Measurements from ENCODE around the gene ANKLE2.
"Not testable (repeated sequence)": the region's sequence is repeated elsewhere in the genome, so short reads cannot be mapped to it uniquely, and the experiment has no call there.

The ANKLE2 gene

GRCh38 chr12:132695431-132695830, 66.2 kb downstream of the ANKLE2 start:
- no peak for TF ChIP-seq CTCF (IDR thresholded peaks at IDR 0.05; ENCODE audit: low read depth, low read length)
- no peak for TF ChIP-seq EZH2phosphoT487 (IDR thresholded peaks at IDR 0.05; ENCODE audit: low read depth)
- Histone ChIP-seq H2AFZ (ENCODE audit: low read depth, low read length) (no peak overlapping the region), H3K27me3 (ENCODE audit: low read depth, low read length) (no peaks in the 10 kb centered on the region), H3K27ac (ENCODE audit: low read length) (no peak overlapping the region), H3K79me2 (ENCODE audit: low read length) (no peaks in the 10 kb centered on the region), H3K4me2 (ENCODE audit: low read length) (no peak overlapping the region), H4K20me1 (ENCODE audit: insufficient read depth, low read length) (no peaks in the 10 kb centered on the region), H3K4me3 (ENCODE audit: low read length) (no peak overlapping the region), H3K9ac (ENCODE audit: low read length) (no peak overlapping the region), H3K4me1 (ENCODE audit: low read length) (no peaks in the 10 kb centered on the region), H3K36me3 (replicated peaks; ENCODE audit: low read depth, low read length) (peaks cover 21% of the 10 kb centered on the region), H3K9me3 (ENCODE audit: insufficient read depth, low read length) (no peaks in the 10 kb centered on the region)

GRCh38 chr12:132694888-132695287, 66.7 kb downstream of the ANKLE2 start:
- H4K20me1 ChIP-seq (ENCODE audit: insufficient read depth, low read length); H3K79me2 ChIP-seq (ENCODE audit: low read length); H3K27me3 ChIP-seq (ENCODE audit: low read depth, low read length); H3K4me1 ChIP-seq (ENCODE audit: low read length); H3K27ac ChIP-seq (ENCODE audit: low read length); H3K4me3 ChIP-seq (ENCODE audit: low read length); H3K4me2 ChIP-seq (ENCODE audit: low read length); H3K9ac ChIP-seq (ENCODE audit: low read length); H3K9me3 ChIP-seq (ENCODE audit: insufficient read depth, low read length); H2AFZ ChIP-seq (ENCODE audit: low read depth, low read length): not testable (repeated sequence)
- H3K36me3 ChIP-seq (replicated peaks; ENCODE audit: low read depth, low read length) = peaks cover 19% of the 10 kb centered on the region

GRCh38 chr12:132692030-132692429, 69.6 kb downstream of the ANKLE2 start:
- not testable (repeated sequence) for H3K9ac ChIP-seq (ENCODE audit: low read length); H4K20me1 ChIP-seq (ENCODE audit: insufficient read depth, low read length); H2AFZ ChIP-seq (ENCODE audit: low read depth, low read length); H3K27ac ChIP-seq (ENCODE audit: low read length); H3K4me2 ChIP-seq (ENCODE audit: low read length); H3K4me3 ChIP-seq (ENCODE audit: low read length); H3K4me1 ChIP-seq (ENCODE audit: low read length); H3K27me3 ChIP-seq (ENCODE audit: low read depth, low read length); H3K9me3 ChIP-seq (ENCODE audit: insufficient read depth, low read length)
- Histone ChIP-seq H3K79me2 (ENCODE audit: low read length) (peaks cover 21% of the 10 kb centered on the region), H3K36me3 (replicated peaks; ENCODE audit: low read depth, low read length) (peaks cover 11% of the 10 kb centered on the region)

DNA sequence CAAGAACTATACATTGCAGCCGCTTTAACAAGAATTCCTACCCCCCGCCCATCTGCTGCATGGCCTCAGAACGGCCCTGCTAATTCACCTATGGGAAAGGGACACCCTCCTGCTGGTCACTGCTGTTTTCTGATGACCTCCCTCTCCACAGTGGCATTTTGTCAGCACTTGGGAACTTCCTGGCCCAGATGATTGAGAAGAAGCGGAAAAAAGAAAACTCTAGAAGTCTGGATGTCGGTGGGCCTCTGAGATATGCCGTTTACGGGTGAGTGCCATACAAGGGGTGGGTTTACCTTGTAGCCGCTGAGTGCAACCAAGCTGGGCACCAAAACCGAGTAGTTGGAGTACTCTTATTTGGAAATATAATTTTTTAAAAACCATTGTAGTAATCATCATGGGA, 71.5 kb downstream of the ANKLE2 start:
- H3K4me2 ChIP-seq (ENCODE audit: low read length) = no peak overlapping the region
- no peak for TF ChIP-seq CTCF (IDR thresholded peaks at IDR 0.05; ENCODE audit: low read depth, low read length)
- no peak overlapping the region for H3K9ac ChIP-seq (ENCODE audit: low read length)
- no peaks in the 10 kb centered on the region for H3K27me3 ChIP-seq (ENCODE audit: low read depth, low read length)
- H3K9me3 ChIP-seq (ENCODE audit: insufficient read depth, low read length) = no peaks in the 10 kb centered on the region
- H2AFZ ChIP-seq (ENCODE audit: low read depth, low read length) = no peak overlapping the region
- no peak overlapping the region for H3K27ac ChIP-seq (ENCODE audit: low read length)
- H3K36me3 ChIP-seq (replicated peaks; ENCODE audit: low read depth, low read length) = peaks cover 11% of the 10 kb centered on the region
- no peak overlapping the region for H3K4me3 ChIP-seq (ENCODE audit: low read length)
- H4K20me1 ChIP-seq (ENCODE audit: insufficient read depth, low read length) = peaks cover 11% of the 10 kb centered on the region
- H3K4me1 ChIP-seq (ENCODE audit: low read length) = peaks cover 10% of the 10 kb centered on the region
- peaks cover 40% of the 10 kb centered on the region for H3K79me2 ChIP-seq (ENCODE audit: low read length)

- TF ChIP-seq EZH2phosphoT487 (IDR thresholded peaks at IDR 0.05; ENCODE audit: low read depth) (no peak), CTCF (IDR thresholded peaks at IDR 0.05; ENCODE audit: low read depth, low read length) (no peak)
- no peak overlapping the region for H3K9ac ChIP-seq (ENCODE audit: low read length)
- H3K4me2 ChIP-seq (ENCODE audit: low read length) = no peak overlapping the region
- H4K20me1 ChIP-seq (ENCODE audit: insufficient read depth, low read length) = peaks cover 13% of the 10 kb centered on the region
- H3K27ac ChIP-seq (ENCODE audit: low read length) = no peak overlapping the region
- H3K4me3 ChIP-seq (ENCODE audit: low read length) = no peak overlapping the region
- H3K4me1 ChIP-seq (ENCODE audit: low read length) = peaks cover 11% of the 10 kb centered on the region
- peaks cover 44% of the 10 kb centered on the region for H3K79me2 ChIP-seq (ENCODE audit: low read length)
- H3K27me3 ChIP-seq (ENCODE audit: low read depth, low read length) = no peaks in the 10 kb centered on the region
- no peaks in the 10 kb centered on the region for H3K9me3 ChIP-seq (ENCODE audit: insufficient read depth, low read length)
- H3K36me3 ChIP-seq (replicated peaks; ENCODE audit: low read depth, low read length) = peaks cover 11% of the 10 kb centered on the region
- no peak overlapping the region for H2AFZ ChIP-seq (ENCODE audit: low read depth, low read length)
These were observed 72.4 kb downstream of the ANKLE2 start for GRCh38 chr12:132689227-132689626.

All from OCI-LY3 (cell line).